Medulla oblongata (tissue), 1 donor: ENCODE data around the gene OR52A5.
"Not testable (repeated sequence)": the region's sequence is repeated elsewhere in the genome, so short reads cannot be mapped to it uniquely, and the experiment has no call there.

ENCODE experiments used
- DNase-seq: peaks from one replicate; pipeline ENCODE4 v3.0.0-alpha.2; 2015; ENCODE audit errors: extremely low spot score

The OR52A5 gene

DNA sequence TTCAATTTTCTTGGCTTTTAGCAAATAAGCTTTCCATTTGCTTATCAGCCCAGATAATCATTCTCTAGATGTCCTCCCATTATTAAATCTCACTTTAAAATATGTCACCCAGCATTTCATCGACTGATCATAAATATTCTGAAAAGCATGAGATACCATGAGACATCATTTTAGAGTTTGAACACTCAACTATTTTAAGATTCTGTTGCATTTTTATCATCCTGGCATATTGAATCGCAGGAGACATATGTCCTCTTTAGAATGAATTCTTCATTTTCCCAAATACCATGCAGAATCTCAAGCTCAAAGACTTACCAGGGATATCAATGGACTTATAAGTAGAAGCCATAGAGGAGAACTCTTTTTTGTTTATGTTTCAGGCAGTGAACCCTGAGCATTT is at the start of gene OR52A5:
Gene OR52A5 (minus strand): TSS at position 361 of the 400 bp plus-strand sequence. CDS start 5,714 bp downstream, outside the sequence.
- no peak for DNase-seq

DNA sequence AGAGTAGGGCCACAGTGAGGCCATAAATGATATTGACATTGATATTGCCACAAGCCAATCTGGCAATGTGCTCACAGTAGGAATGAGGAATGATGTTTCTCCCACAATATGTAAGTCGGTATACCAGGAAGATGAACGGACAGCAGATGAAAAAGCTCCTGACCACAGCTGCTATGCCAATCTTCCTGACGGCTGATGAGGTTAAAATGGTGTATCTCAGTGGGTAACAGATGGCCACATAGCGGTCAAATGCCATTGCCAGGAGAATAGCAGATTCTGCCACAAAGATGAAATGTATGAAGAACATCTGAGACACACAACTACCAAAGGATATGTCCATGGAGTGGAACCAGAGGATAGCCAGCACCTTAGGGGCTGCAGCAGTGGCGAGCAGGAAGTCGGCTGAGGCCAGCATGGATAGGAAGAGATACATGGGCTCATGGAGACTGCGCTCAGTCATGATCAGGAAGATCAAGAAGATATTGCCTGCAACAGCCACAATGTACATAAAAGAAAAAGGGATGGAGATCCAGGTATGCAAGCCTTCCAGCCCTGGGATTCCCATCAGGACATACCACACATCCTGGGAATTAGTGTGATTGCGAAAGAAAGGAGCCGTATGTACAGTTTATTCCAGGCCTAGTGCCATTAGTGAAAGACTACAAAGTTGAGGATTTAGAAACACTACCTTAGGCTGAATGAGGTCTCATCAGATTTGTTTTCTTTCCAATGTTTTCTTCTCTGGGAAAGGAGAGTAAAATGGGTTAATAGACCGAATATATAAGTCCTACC is 40.1 kb upstream of the OR52A5 start:
- no peak for DNase-seq

DNA sequence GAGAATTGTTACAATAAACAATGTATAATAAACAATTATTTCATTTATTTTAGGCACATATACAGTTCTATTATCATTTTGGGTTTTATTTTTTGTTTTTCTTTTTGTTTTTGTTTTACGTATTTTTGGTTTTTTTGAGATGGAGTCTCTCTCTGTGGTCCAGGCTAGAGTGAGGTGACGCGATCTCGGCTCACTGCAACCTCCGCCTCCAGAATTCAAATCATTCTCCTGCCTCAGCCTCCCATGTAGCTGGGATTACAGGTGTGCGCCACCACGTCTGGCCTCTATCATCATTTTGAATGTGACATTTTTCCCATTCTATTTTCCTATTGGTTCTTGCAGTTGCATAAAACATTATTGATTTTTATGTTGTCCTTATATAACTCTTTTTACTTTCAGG is 36.8 kb upstream of the OR52A5 start:
- DNase-seq: no peak

DNA sequence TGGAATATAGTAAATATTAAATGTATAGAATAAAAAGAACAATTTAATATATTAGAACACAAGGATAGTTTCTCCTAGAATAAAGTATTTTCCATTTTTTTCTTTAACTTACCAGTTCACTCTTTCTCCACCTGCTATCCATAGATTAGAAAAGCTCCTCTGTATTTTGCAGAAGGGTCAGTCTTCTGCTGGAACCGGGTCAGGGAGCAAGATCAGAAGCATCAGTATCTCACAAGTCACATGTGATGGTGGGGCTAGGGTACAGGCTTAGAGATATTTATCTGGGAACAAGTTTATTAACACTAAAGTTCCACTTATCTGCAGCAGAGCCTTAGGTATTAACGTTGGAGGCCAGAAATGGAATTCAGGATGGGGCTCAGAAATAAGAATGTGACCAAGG is 33.7 kb upstream of the OR52A5 start:
- DNase-seq: no peak

DNA sequence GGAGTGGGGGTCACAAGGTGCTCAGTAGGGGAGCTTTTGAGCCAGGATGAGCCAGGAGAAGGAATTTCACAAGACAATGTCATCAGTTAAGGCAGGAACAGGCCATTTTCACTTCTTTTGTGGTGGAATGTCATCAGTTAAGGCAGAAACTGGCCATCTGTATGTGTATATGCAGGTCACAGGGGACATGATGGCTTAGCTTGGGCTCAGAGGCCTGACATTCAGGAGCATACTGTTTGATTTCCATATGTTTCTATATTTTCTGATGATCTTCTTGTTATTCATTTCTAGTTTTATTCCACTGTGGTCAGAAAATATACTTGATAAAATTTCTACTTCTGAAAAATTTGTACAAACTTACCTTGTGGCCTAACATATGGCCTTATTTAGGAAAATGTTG is 27.7 kb upstream of the OR52A5 start:
- not testable (repeated sequence) for DNase-seq

DNA sequence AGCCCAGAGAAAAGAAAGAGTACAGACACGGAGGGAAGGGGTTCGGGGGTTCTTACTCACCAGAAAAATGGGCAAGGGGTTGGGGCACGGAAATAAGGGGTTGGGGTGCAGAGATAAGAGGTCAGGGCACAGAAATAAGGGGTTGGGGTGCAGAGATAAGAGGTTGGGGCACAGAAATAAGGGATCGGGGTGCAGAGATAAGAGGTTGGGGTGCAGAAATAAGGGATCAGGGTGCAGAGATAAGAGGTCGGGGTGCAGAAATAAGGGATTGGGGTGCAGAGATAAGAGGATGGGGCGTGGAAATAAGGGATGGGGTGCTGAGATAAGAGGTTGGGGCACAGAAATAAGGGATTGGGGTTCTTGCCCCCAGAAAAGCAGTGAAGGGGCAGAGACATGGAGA is 26.7 kb upstream of the OR52A5 start:
- not testable (repeated sequence) for DNase-seq

DNA sequence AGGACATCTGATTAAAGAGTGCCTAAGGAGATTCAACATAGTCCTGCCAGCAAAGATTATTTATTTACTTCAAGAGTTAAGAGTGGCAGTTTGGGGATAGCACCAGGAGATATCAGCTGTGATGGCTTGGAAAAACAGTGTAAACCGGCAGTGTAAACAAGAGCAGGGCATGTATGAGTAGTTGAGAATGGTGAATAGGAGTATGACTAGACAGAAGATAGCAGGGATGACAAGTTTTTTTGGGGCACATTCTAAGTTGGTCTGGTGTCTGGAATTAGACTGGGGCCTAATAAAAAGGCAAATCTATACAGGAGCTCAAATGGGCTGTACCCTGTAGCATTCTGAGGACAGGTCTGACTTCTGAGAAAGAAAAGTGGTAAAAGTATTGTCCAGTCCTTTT is 22.9 kb upstream of the OR52A5 start:
- DNase-seq: not testable (repeated sequence)

DNA sequence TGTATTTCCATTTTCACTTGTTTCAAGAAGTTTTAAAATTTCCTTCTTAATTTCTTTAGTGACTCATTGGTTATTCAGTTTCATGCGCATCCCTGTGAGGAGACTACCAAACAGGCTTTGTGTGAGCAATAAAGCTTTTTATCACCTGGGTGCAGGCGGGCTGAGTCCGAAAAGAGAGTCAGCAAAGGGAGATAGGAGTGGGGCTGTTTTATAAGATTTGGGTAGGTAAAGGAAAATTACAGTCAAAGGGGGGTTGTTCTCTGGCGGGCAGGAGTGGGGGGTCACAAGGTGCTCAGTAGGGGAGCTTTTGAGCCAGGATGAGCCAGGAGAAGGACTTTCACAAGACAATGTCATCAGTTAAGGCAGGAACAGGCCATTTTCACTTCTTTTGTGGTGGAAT is 22.1 kb upstream of the OR52A5 start:
- not testable (repeated sequence) for DNase-seq

DNA sequence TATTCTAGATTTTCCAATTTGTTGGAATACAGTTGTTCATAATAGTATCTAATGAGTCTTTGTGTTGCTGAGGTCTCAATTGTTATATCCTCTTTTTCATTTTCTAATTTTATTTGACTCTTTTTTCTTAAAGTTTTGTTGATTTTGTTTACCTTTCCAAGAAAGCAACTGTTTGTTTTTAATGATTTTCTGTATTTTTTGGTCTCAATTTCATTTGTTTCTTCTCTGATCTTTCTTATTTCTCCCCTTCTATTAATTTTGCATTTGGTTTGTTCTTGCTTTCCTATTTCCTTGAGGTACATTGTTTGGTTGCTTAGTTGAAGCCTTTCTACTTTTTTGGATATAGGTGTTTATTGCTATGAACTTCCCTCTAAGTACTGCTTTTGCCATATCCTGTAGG is 21.6 kb upstream of the OR52A5 start:
- DNase-seq: no peak

DNA sequence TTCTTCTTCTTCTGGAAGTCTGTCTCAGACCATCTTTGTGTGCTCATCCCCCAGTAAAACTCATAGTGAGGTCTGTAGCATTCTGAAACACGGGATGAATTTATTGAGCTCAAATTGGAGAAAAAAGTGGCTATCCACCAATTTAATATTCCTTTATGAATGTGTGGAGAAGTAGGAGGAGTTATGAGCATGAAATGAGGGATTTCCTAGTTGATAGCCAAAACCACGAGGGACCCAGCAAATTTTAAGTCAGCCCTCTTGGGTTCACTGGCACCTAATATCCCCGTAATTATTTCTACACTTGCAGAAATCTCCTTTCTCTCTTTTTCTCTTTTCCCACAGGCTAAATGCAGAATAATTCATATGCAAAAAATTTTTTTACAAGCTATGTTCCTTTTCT is 16.5 kb upstream of the OR52A5 start, which contains the start of gene OR52A1:
Gene OR52A1 (minus strand): TSS at position 101 of the 400 bp plus-strand sequence. CDS start 2,388 bp downstream, outside the sequence.
- no peak for DNase-seq

DNA sequence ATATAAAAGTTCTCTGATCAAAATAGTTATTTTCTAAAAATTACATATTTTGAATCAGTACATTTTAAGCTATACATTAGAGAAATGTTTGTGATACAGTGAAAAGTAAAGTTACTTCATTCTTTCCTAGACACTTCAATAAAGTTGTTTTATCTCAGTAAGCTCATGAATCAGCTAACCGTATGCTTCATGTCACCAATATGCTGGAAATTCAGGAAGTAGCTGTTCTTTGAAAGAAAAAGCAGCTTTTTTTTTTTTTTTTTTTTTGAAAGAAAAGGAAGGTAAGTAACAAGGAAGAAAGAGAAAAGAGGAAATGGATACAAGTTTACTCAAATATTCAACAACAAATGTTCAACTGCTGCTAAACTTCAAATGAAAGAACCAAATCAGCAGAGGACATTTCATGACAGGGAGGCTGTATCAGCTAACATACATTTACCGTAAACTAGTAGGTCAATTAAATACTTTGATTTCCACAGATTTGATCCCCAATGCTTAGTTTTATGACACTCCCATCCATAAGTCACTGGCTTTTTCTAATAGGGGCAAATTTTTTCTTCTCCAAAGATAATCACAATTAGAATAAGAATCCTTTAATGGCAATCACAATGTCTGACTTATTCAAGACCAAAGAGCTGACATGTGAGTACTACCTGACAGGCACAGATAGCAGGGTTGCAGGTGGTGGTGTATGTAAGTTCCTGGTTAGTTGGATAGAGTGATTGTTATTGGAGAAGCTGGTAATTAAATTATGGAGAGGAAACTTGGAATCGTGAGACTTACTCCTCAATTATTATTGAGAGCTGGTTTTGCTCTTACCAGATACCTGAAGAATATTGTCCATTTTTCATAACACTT is 15.6 kb upstream of the OR52A5 start:
- no peak for DNase-seq

DNA sequence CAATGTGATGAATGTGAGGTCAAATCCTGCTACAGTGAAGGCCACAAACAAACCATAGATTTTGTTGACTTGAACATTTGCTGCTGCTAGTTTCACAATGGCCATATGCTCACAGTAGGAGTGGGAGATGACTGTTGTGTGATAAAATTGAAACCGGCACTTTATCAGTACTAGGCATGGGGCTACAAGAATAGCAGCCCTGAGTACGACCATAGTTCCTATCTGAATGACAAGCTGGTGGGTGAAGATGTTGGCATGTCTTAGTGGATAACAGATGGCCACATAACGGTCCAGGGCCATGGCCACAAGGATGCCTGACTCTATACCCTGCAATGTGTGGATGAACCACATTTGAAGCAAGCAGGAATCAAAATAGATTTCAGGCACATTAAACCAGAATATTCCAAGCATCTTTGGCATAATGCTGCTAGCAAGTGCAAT is 13.6 kb upstream of the OR52A5 start:
- no peak for DNase-seq

DNA sequence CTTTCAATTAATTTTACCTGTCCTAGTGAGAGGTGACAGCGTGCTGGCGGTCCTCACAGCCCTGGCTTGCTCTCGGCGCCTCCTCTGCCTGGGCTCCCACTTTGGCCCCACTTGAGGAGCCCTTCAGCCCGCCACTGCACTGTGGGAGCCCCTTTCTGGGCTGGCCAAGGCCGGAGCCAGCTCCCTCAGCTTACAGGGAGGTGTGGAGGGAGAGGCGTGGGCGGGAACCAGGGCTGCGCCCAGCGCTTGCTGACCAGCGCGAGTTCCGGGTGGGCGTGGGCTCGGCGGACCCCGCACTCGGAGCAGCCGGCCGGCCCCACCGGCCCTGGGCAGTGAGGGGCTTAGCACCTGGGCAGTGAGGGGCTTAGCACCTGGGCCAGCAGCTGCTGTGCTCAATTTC is 6.0 kb upstream of the OR52A5 start:
- not testable (repeated sequence) for DNase-seq

DNA sequence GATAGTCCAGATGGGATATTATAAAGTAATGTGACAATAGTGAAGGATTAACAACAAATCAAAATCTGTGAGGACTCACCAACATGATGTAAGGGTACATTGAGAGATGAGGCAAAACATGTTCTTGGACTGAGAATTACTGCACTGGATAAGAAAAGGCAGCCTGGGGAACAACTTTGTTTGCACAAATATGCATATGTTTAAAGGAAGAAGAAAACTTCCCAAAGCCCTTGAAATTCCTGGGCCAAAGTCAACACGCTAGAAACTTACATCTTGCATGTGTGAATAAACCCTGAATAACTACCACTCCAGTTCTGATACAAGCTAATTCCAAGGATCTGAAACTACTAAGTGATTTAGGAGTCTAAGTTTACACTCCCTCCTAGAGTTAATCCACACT is 1.1 kb downstream of the OR52A5 start:
- peak; percentile 16 for DNase-seq

DNA sequence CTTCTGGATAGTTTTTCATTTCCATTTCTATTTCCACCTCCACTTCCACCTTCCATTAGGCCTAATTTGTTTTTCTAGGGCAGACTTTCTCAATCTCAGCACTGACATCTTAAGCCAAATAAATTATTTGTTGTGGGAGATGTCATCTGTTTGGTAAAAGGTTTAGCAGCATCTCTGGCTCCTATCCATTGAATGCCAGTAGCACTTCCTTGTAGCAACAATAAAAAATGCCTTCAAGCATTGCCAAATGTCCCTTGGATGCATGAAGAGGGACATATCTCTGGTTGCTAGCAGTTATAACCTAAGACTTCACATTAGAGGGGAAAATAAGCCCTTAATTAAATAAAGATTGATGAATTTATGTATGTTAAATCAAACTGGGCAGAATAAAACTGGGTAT is 1.9 kb downstream of the OR52A5 start:
- no peak for DNase-seq

DNA sequence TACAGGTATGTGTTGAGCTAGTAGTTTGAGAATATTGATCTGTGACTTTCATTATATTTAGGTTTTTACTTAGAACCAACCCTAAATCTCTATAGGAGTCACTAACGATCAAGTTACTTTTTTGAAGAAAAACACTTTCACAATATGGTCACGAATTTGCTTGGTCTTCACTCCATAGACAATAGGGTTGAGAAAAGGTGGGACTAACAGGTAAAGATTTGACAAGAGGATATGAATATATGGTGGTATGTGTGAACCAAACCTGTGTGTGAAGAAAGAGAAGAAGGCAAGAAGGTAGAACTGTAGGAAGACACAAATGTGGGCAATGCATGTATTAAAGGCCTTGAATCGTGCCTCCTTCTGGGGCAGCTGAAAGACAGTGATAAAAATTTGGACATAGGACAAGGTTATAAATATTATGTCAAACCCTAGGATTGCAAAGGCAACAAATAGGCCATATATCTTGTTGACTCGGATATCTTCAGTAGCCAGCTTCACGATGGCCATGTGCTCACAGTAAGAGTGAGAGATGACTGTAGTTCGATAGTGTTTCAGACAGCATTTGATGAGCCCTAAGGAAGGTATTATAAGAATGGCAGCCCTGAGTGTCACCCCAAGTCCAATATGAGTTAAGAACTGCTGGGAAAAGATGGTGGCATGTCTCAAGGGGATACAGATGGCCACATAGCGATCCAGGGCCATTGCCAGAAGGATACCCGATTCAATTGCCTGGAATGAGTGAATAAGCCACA is 6.4 kb downstream of the OR52A5 start:
- DNase-seq: no peak

DNA sequence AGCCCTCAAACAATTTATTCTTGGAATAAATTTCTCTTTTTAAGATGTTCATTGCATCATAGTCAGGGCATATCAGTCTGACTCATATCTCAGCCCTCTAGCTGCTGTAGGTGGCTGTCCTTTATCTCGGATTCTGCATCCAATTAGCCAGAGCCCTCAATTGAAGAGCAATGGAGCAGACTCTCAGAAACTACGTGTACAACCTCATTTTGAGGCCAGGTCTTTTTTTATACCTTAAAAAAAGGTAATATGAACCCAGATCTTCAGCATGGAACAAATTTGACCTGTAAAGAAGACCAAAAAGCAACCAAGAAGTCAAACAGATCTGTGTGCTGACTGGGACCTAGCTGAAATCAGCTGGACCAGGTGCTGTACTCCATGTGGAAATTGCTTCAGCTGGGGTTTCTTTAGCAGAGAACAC is 8.7 kb downstream of the OR52A5 start:
- no peak for DNase-seq

DNA sequence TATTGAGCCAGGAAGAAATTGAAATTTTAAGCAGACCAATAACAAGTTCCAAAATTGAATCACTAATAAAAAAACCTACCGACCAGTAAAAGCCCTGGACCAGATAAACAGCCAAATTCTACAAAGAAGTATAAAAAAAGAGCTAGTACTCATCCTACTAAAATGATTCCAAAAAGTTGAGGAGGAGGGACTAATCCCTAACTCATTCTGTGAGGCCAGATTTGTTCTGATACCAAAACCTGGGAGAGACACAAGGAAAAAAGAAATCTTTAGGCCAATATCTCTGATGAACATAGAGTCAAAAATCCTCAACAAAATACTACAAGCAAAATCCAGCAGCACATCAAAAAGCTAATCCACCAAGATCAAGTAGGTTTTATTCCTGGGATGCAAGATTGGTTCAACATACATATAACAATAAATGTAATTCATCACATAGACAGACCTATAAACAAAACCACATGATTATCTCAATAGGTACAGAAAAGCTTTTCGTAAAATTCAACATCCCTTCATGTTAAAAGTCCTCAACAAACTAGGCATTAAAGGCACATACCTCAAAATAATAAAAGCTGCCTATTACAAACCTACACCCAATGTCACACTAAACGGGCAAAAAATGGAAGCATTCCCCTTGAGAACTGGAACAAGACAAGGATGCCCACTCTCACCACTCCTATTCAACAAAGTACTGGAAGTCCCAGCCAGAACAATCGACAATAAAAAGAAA is 13.1 kb downstream of the OR52A5 start:
- no peak for DNase-seq

DNA sequence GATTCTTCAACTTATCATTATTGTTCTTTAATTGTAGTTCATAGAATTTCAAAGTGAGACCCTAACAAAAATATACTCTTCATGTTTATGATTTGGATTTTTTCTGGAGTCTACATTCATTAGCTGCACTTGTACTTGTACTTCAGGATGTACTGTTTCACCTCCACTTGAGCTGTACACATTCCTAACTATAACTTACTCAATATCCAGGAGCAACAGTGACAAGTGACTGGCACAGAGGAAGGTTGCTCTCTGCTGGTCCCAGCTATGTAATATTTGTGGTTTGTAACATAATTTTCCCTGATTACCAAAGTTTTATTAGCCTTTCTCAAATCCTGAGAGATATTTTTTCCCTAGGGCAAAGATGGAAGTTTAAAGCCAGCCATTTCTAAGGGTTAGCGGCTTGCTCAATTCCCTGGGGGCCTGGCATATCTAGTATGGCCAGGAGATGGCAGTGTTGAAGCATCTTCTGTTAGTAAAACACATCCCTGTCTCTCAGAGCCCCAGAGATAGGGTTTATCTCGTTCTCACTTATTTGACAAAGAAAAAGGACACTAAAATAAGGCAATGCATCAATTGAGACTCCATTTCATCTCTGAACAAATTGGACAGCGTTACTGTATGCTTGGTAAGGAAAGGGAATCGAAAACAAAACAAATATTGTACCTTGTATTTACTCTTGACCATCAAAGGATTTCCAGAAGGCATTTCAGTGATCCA is 14.2 kb downstream of the OR52A5 start:
- DNase-seq: peak; percentile 83

DNA sequence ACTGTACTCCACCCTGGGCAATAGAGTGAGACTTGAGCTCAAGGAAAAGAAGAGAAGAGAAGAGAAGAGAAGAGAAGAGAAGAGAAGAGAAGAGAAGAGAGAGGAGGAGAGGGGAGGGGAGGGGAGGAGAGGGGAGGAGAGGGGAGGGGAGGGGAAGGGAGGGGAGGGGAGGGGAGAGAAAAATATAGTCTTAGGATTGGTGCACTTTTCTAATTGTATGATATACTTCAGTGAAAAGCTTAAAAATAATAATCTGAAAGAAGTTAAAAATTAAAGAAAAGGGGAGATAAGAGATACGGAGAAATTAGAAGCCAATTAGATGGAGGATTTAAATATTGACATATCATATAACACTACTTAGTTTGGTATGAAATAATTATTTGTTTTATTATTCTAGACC is 19.3 kb downstream of the OR52A5 start:
- DNase-seq: no peak

DNA sequence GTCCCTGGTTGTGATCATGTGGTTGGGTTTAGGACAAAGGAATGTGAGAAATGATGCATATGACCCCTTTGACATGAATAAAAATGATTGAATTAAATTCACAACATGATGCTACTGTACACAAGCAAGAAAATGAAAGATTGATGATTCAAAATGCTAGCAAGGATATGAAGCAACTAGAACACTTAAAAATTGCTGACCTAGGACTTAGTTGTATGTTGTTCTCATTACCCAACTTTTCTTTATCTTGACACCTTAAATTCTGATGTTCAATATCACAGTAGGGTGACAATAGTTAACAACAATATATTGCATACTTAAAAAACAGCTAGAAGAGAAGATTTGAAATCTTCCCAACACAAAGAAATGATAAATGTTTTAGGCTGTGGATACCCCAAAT is 20.6 kb downstream of the OR52A5 start:
- DNase-seq: no peak
